Measurements from ENCODE around the gene PLXNA4. TPM values are rescaled to one million over a fixed set of nuclear protein-coding genes. Genes with fewer than 3 reads are reported as not detected.
"Not testable (repeated sequence)": the region's sequence is repeated elsewhere in the genome, so short reads cannot be mapped to it uniquely, and the experiment has no call there.

Gene PLXNA4
- total and polyA plus RNA-seq, 8 donors = 1.9 to 6.6 (median 3.4) TPM

- DNase-seq = no peak
- TF ChIP-seq CTCF (IDR thresholded peaks at IDR 0.05) = no peak
- Histone ChIP-seq H3K9me3 (no peaks in the 10 kb centered on the region), H3K27ac (no peak overlapping the region), H3K4me3 (no peak overlapping the region), H3K4me1 (no peaks in the 10 kb centered on the region), H3K36me3 (no peaks in the 10 kb centered on the region), H3K27me3 (no peaks in the 10 kb centered on the region)
- intact Hi-C loops (cut with DNase I) = no loop called here
- no peak for ATAC-seq
Measured at GRCh38 chr7:132180481-132180880, 395.8 kb downstream of the PLXNA4 start.

- H3K9me3 ChIP-seq = no peaks in the 10 kb centered on the region
- DNase-seq = no peak
- no peak overlapping the region for H3K4me3 ChIP-seq
- no peak for TF ChIP-seq CTCF (IDR thresholded peaks at IDR 0.05)
- intact Hi-C loops (cut with DNase I) = no loop called here
- H3K36me3 ChIP-seq = no peaks in the 10 kb centered on the region
- H3K27me3 ChIP-seq = no peaks in the 10 kb centered on the region
- ATAC-seq = no peak
- H3K4me1 ChIP-seq = no peaks in the 10 kb centered on the region
- H3K27ac ChIP-seq = no peak overlapping the region
Measured at GRCh38 chr7:132179681-132180080, 396.6 kb downstream of the PLXNA4 start.

GRCh38 chr7:132179080-132179430 lies 397.2 kb downstream of the PLXNA4 start:
- Histone ChIP-seq H3K36me3 (no peaks in the 10 kb centered on the region), H3K9me3 (no peaks in the 10 kb centered on the region), H3K27ac (no peak overlapping the region), H3K4me3 (no peak overlapping the region), H3K27me3 (no peaks in the 10 kb centered on the region), H3K4me1 (no peaks in the 10 kb centered on the region)
- ATAC-seq (no peak), DNase-seq (no peak)
- no peak for TF ChIP-seq CTCF (IDR thresholded peaks at IDR 0.05)
- intact Hi-C loops (cut with DNase I) = no loop called here

GRCh38 chr7:132178402-132179079 lies 397.7 kb downstream of the PLXNA4 start:
- intact Hi-C loops (cut with DNase I); H3K36me3 ChIP-seq; ATAC-seq; H3K4me1 ChIP-seq; H3K9me3 ChIP-seq; H3K4me3 ChIP-seq; H3K27ac ChIP-seq; DNase-seq; H3K27me3 ChIP-seq: not testable (repeated sequence)

GRCh38 chr7:132177708-132178401 lies 398.4 kb downstream of the PLXNA4 start:
- no peaks in the 10 kb centered on the region for H3K4me1 ChIP-seq
- no peaks in the 10 kb centered on the region for H3K36me3 ChIP-seq
- no peaks in the 10 kb centered on the region for H3K27me3 ChIP-seq
- intact Hi-C loops (cut with DNase I) = no loop called here
- DNase-seq (no peak), ATAC-seq (no peak)
- no peak for TF ChIP-seq CTCF (IDR thresholded peaks at IDR 0.05)
- H3K9me3 ChIP-seq = no peaks in the 10 kb centered on the region
- H3K4me3 ChIP-seq = no peak overlapping the region
- no peak overlapping the region for H3K27ac ChIP-seq
